HUES48 (cell line): ENCODE results near the gene DTX2.
"Not testable (repeated sequence)": the region's sequence is repeated elsewhere in the genome, so short reads cannot be mapped to it uniquely, and the experiment has no call there.

Experiments used
- H3K27ac ChIP-seq: one replicate; pipeline ENCODE4 v1.7.0; 2013; ENCODE audit warnings: low read depth, low read length, inconsistent platforms
- H3K27me3 ChIP-seq: 2 replicates; pipeline ENCODE4 v1.6.1; 2013; ENCODE audit warnings: mild to moderate bottlenecking, low read length; ENCODE audit not compliant: control insufficient read depth, insufficient read depth
- H3K36me3 ChIP-seq: 2 replicates; pipeline ENCODE4 v1.6.1; 2013; ENCODE audit warnings: low read length; ENCODE audit not compliant: control insufficient read depth, insufficient read depth
- H3K4me1 ChIP-seq: 2 replicates; pipeline ENCODE4 v1.6.1; 2013; ENCODE audit warnings: mild to moderate bottlenecking, low read length; ENCODE audit not compliant: control insufficient read depth, insufficient read depth
- H3K4me3 ChIP-seq: 2 replicates; pipeline ENCODE4 v1.5.1; 2013; ENCODE audit warnings: mild to moderate bottlenecking, low read depth, low read length
- H3K9ac ChIP-seq: 2 replicates; pipeline ENCODE4 v1.6.1; 2013; ENCODE audit warnings: mild to moderate bottlenecking, low read depth, low read length, moderate library complexity
- H3K9me3 ChIP-seq: 2 replicates; pipeline ENCODE4 v1.6.1; 2013; ENCODE audit warnings: low read length; ENCODE audit not compliant: control insufficient read depth, insufficient read depth

DTX2 gene

DNA sequence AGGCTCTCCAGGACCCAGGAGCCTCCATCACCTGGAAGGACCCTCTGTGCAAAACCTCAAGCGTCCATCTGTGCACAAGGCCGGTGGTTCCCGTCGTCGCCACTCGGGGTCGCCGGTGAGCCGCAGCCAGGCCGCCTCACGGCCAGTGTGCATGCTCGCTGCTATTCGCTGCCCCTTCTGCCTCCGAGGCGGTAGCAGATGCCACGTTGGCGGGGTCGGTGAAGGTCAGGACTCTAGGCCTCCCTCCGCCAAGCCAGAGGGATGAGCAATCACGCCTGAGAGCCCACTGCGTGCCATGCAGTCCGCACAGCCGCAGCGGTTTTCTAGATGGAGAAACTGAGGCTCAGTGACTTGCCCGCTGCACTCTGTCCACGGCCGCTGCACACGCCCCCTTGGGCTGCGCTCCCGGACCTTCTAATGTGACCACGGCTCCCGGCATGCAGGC, 54.5 kb downstream of the DTX2 start:
- Histone ChIP-seq H3K9ac (no peak overlapping the region), H3K4me1 (no peaks in the 10 kb centered on the region), H3K27ac (no peak overlapping the region), H3K36me3 (no peaks in the 10 kb centered on the region), H3K9me3 (no peaks in the 10 kb centered on the region), H3K27me3 (no peaks in the 10 kb centered on the region), H3K4me3 (no peak overlapping the region)

- not testable (repeated sequence) for H3K27ac ChIP-seq
Measured at GRCh38 chr7:76516932-76517331, 55.4 kb downstream of the DTX2 start.

GRCh38 chr7:76526183-76526582, 64.7 kb downstream of the DTX2 start:
- not testable (repeated sequence) for H3K27ac ChIP-seq, H3K9me3 ChIP-seq, H3K36me3 ChIP-seq, H3K9ac ChIP-seq, H3K27me3 ChIP-seq, H3K4me1 ChIP-seq, H3K4me3 ChIP-seq

More at GRCh38 chr7:76516932-76517331, 55.4 kb downstream of the DTX2 start:
- H3K9me3 ChIP-seq, H3K9ac ChIP-seq, H3K4me3 ChIP-seq, H3K27me3 ChIP-seq, H3K4me1 ChIP-seq, H3K36me3 ChIP-seq: not testable (repeated sequence)

GRCh38 chr7:76531643-76532042, 70.1 kb downstream of the DTX2 start:
- not testable (repeated sequence) for H3K9ac ChIP-seq, H3K36me3 ChIP-seq, H3K9me3 ChIP-seq, H3K27me3 ChIP-seq, H3K4me1 ChIP-seq, H3K27ac ChIP-seq, H3K4me3 ChIP-seq

DNA sequence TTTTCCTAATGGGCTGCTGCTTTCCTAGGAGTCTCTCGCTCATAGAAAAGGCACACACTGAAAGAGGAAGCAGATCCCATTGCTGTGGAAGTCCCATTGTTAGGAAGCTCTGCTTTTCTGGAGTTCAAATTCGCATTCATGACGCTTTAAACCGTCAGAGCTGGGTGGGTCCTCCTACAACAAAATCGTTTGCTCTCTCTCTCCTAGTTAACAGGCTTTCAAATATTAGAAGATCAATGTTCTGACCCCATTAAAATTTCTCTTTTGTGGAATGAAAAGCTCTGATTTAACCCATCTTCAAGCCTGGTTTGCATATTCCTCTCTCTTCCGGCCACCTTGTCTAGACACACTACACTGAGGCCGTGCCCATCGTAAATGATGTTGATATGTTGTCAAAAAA, 81.7 kb downstream of the DTX2 start, which contains the start of gene SPDYE16:
TSS of gene SPDYE16 (minus strand) at position 101 of the 400 bp plus-strand sequence. CDS start 1,838 bp downstream, outside the sequence.
- not testable (repeated sequence) for H3K36me3 ChIP-seq, H3K27me3 ChIP-seq, H3K9me3 ChIP-seq, H3K27ac ChIP-seq, H3K4me3 ChIP-seq, H3K9ac ChIP-seq, H3K4me1 ChIP-seq

- Histone ChIP-seq H3K4me3 (peak overlapping the region; percentile 78), H3K9ac (peak overlapping the region; percentile 72), H3K27ac (peak overlapping the region; percentile 80)
- H3K4me1 ChIP-seq, H3K27me3 ChIP-seq, H3K9me3 ChIP-seq, H3K36me3 ChIP-seq: not testable (repeated sequence)
Measured at GRCh38 chr7:76549025-76549854, 87.7 kb downstream of the DTX2 start.

DNA sequence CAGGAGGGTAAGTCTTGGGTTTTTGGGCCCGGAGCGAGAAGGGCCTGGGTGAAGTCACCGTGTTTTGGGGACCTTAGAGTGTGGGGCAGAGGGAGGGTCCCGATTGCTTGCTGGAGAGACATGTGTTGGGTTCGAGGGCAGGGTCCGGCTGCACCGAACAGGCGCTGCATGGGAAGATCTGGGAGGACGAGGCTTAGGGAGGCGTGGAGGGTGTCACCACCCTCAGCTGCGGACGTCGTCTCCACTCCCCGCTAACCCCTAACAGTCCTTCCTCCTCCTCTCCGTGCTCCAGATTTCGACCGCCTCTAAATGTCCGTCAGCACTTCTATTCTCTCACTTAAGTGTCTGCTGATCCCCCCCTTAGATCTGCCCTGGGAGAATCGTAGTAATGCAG, 88.3 kb downstream of the DTX2 start:
- Histone ChIP-seq H3K9ac (peak overlapping the region; percentile 72), H3K4me3 (peak overlapping the region; percentile 78)
- not testable (repeated sequence) for H3K27me3 ChIP-seq, H3K4me1 ChIP-seq, H3K9me3 ChIP-seq, H3K36me3 ChIP-seq, H3K27ac ChIP-seq

- not testable (repeated sequence) for H3K36me3 ChIP-seq, H3K9me3 ChIP-seq, H3K27ac ChIP-seq, H3K9ac ChIP-seq, H3K4me3 ChIP-seq, H3K4me1 ChIP-seq, H3K27me3 ChIP-seq
Measured at GRCh38 chr7:76551992-76552391, 90.5 kb downstream of the DTX2 start.
